A549 treated with RU486 at 1 μM for 4 hours (cell line): ENCODE measurements around the gene KRT83. TPM values are rescaled to one million over a fixed set of nuclear protein-coding genes. Genes with fewer than 3 reads are reported as not detected.

ENCODE experiments used
- total RNA-seq: library from RNA; stranded (reverse); fragments of 200-300 nt; extraction: Qiagen RNA extraction; gene quantifications from 5 replicates; pipeline ENCODE4 v1.2.3, GENCODE V29; 2022; ENCODE audit warnings: low read depth

The KRT83 gene
- total RNA-seq: 2.5 to 6.9 TPM (median 5.9 TPM) in 5 replicates

GRCh38 chr12:52320784-52321400 is at the start of gene KRT83:
Gene KRT83 (minus strand): TSS chr12:52321398. CDS start chr12:52321335, 63 bp downstream.

GRCh38 chr12:52366738-52367485 is 45.7 kb upstream of the KRT83 start, which contains the start of gene KRT85:
Gene KRT85 (minus strand): TSS chr12:52367481. CDS start chr12:52367405, 76 bp downstream.

GRCh38 chr12:52291267-52291935 is 29.8 kb downstream of the KRT83 start, which contains the start of gene KRT81:
Gene KRT81 (minus strand): TSS chr12:52291534. CDS start chr12:52291465, 69 bp downstream.

GRCh38 chr12:52274521-52275120 is 46.6 kb downstream of the KRT83 start, which contains the start of gene KRT86:
Gene KRT86 (plus strand): TSS chr12:52274645. CDS start chr12:52301917, 27,272 bp downstream.

Other genes starting within 250 kb of the KRT83 start
- not detected in 5 replicates for gene SMIM41, start 241.7 kb downstream of the KRT83 start, total RNA-seq
- 46.7 to 71.8 TPM (median 60.6 TPM) in 5 replicates for gene KRT80, start 129.4 kb downstream of the KRT83 start, total RNA-seq
- 3,887 to 4,969 TPM (median 4,700 TPM) in 5 replicates for gene KRT7, start 88.2 kb downstream of the KRT83 start, total RNA-seq
- gene KRT86, start 46.8 kb downstream of the KRT83 start, total RNA-seq: 20.5 to 62.5 TPM (median 45.1 TPM) in 5 replicates
- 2,796 to 3,933 TPM (median 3,447 TPM) in 5 replicates for gene KRT81, start 29.9 kb downstream of the KRT83 start, total RNA-seq
- 0.12 TPM in 1 of 5 replicates, not detected in the others for gene KRT85, start 46.1 kb upstream of the KRT83 start, total RNA-seq
- not detected in 5 replicates for gene KRT84, start 64.3 kb upstream of the KRT83 start, total RNA-seq
- not detected in 5 replicates for gene KRT82, start 84.9 kb upstream of the KRT83 start, total RNA-seq
- gene KRT75, start 113.0 kb upstream of the KRT83 start, total RNA-seq: 0.11 to 0.35 TPM (median 0.24 TPM) in 5 replicates
- not detected in 5 replicates for gene KRT6B, start 130.7 kb upstream of the KRT83 start, total RNA-seq
- gene KRT6C, start 152.4 kb upstream of the KRT83 start, total RNA-seq: not detected in 5 replicates
- 0.64 to 0.95 TPM (median 0.94 TPM) in 5 replicates for gene KRT6A, start 171.9 kb upstream of the KRT83 start, total RNA-seq
- gene KRT5, start 199.0 kb upstream of the KRT83 start, total RNA-seq: 0.54 to 0.61 TPM in 2 of 5 replicates, not detected in the others
- not detected in 5 replicates for gene KRT71, start 231.7 kb upstream of the KRT83 start, total RNA-seq